ENCODE measurements around the gene FBF1.

GRCh38 chr17:75931062-75931461 lies 9.8 kb downstream of the FBF1 start:
- TF ChIP-seq ZFP3 (CRISPR knock-in tag; IDR thresholded peaks at IDR 0.05) (no peak), PATZ1 (CRISPR knock-in tag; IDR thresholded peaks at IDR 0.05; ENCODE audit: borderline replicate concordance) (no peak), ZNF8 (CRISPR knock-in tag; IDR thresholded peaks at IDR 0.05) (no peak), CREB5 (CRISPR knock-in tag; IDR thresholded peaks at IDR 0.05; ENCODE audit: low read depth) (no peak), CSDC2 (CRISPR knock-in tag; IDR thresholded peaks at IDR 0.05) (no peak), CSRNP3 (CRISPR knock-in tag; IDR thresholded peaks at IDR 0.05) (no peak)
